HepG2 (cell line): ENCODE measurements around the gene ZNF48. TPM values are rescaled to one million over a fixed set of nuclear protein-coding genes. Genes with fewer than 3 reads are reported as not detected.

Source experiments
- AFF4 ChIP-seq: sonication (generic); formaldehyde crosslinking; IDR thresholded peaks from 2 replicates; pipeline ENCODE4 v1.4.0; 2020; ENCODE audit warnings: missing genetic modification reagents
- CBX2 ChIP-seq, 2 experiments: fragments of 200-600 bp in 1 of 2; sonication (generic); formaldehyde crosslinking in 1 of 2; IDR thresholded peaks; 2 replicates each; pipeline versions ENCODE4 v1.7.0 to v1.8.1; 2018 to 2022; ENCODE audit warnings: low read depth in 2 of 2, low read length in 1 of 2, mild to moderate bottlenecking in 1 of 2, missing genetic modification reagents in 1 of 2
- FOXA1 ChIP-seq, 2 experiments: fragments of 450-650 bp in 1 of 2; sonication (generic) in 1 of 2; formaldehyde crosslinking in 1 of 2; IDR thresholded peaks; 2 replicates each; pipeline versions ENCODE4 v1.4.0 to v1.6.1; 2016 to 2020; ENCODE audit warnings: missing genetic modification reagents in 1 of 2
- HNF1A ChIP-seq, 2 experiments: sonication (generic) in 1 of 2; formaldehyde crosslinking in 1 of 2; IDR thresholded peaks; 2 replicates each; pipeline versions ENCODE4 v1.4.0 to v1.6.1; 2016 to 2020; ENCODE audit warnings: borderline replicate concordance in 1 of 2, low read depth in 1 of 2, mild to moderate bottlenecking in 1 of 2, missing genetic modification reagents in 1 of 2
- KAT7 ChIP-seq: IDR thresholded peaks from 2 replicates; pipeline ENCODE4 v1.6.1; 2018; ENCODE audit warnings: borderline replicate concordance, missing compliant biosample characterization
- KDM2A ChIP-seq: sonication (generic); formaldehyde crosslinking; IDR thresholded peaks from 2 replicates; pipeline ENCODE4 v1.4.0; 2020; ENCODE audit warnings: low read depth, missing genetic modification reagents, borderline replicate concordance
- KLF9 ChIP-seq: IDR thresholded peaks from 2 replicates; pipeline ENCODE4 v1.6.1; 2016; ENCODE audit warnings: low read depth
- LCORL ChIP-seq, 2 experiments: fragments of 450-650 bp in 1 of 2; sonication (generic) in 1 of 2; formaldehyde crosslinking in 1 of 2; IDR thresholded peaks; 2 replicates each; pipeline versions ENCODE4 v1.5.0 to v1.6.1; 2017 to 2020; ENCODE audit warnings: antibody characterized with exemption in 1 of 2, missing genetic modification reagents in 1 of 2
- MXI1 ChIP-seq: IDR thresholded peaks from 3 replicates; pipeline ENCODE4 v1.6.1; 2012; ENCODE audit warnings: low read depth, low read length, inconsistent platforms, borderline replicate concordance
- SATB2 ChIP-seq: sonication (generic); formaldehyde crosslinking; IDR thresholded peaks from 2 replicates; pipeline ENCODE4 v1.5.0; 2020; ENCODE audit warnings: missing genetic modification reagents
- ZFP91 ChIP-seq: sonication (generic); formaldehyde crosslinking; IDR thresholded peaks from 2 replicates; pipeline ENCODE4 v1.9.0; 2022; ENCODE audit warnings: missing genetic modification reagents, mild to moderate bottlenecking, borderline replicate concordance
- ZNF564 ChIP-seq: sonication (generic); formaldehyde crosslinking; IDR thresholded peaks from 2 replicates; pipeline ENCODE4 v1.8.1; 2023; ENCODE audit warnings: mild to moderate bottlenecking, missing genetic modification reagents
- ZNF768 ChIP-seq: sonication (generic); formaldehyde crosslinking; IDR thresholded peaks from 2 replicates; pipeline ENCODE4 v1.4.0; 2020; ENCODE audit warnings: missing genetic modification reagents
- polyA plus RNA-seq, 8 experiments: library from polyadenylated mRNA; depleted of rRNA in 3 of 8; stranded (reverse) in 7 of 8; unstranded in 1 of 8; fragments of >200 nt; fragmentation: Illumina TruSeq in 4 of 8; extraction: Trizol in 4 of 8; gene quantifications; 2 replicates each; pipeline versions ENCODE4 v1.2.1 to v1.2.3, GENCODE V29; 2011 to 2016; ENCODE audit warnings: low read depth in 4 of 8, missing spikeins in 1 of 8, mixed read lengths in 1 of 8; ENCODE audit not compliant: insufficient read depth in 1 of 8
- total RNA-seq, 5 experiments: library from RNA; depleted of rRNA; stranded (reverse); fragments of >200 nt; fragmentation: Illumina TruSeq; extraction: Trizol; gene quantifications; 2 replicates each; pipeline ENCODE4 v1.2.3, GENCODE V29; 2016; ENCODE audit warnings: low read depth in 1 of 5
- TF ChIP-seq, protein P1 (sequence below): fragments of 450-650 bp; IDR thresholded peaks from 2 replicates; pipeline ENCODE4 v1.6.1; 2017; ENCODE audit warnings: mild to moderate bottlenecking

The ZNF48 gene
- total and polyA plus RNA-seq, 2 of the 13 experiments (the other 11 are each of a cell fraction or from before 2014, with no cell fraction given), result 9.9 to 12.3 TPM

GRCh38 chr16:30395155-30395991 lies at the start of gene ZNF48 (continued):
- TF ChIP-seq FOXA1 (IDR thresholded peaks at IDR 0.05) (no peak), FOXA1 (CRISPR knock-in tag; IDR thresholded peaks at IDR 0.05) (peak; percentile 39; the same call in 1 of the 2 replicates), CBX2 (IDR thresholded peaks at IDR 0.05; ENCODE audit: low read depth, low read length) (no peak), CBX2 (CRISPR knock-in tag; IDR thresholded peaks at IDR 0.05; ENCODE audit: low read depth) (no peak), AFF4 (no peak), KDM2A (CRISPR knock-in tag) (peak; percentile 83; the same call in 1 of the 2 replicates), ZFP91 (CRISPR knock-in tag) (peak; percentile 94), ZNF768 (CRISPR knock-in tag) (peak; percentile 91), ZNF564 (CRISPR knock-in tag) (no peak; the same call in 1 of the 2 replicates), SATB2 (no peak), KLF9 (CRISPR knock-in tag) (no peak), LCORL (IDR thresholded peaks at IDR 0.05) (no peak), LCORL (CRISPR knock-in tag; IDR thresholded peaks at IDR 0.05) (peak; percentile 62; the same call in 1 of the 2 replicates), HNF1A (IDR thresholded peaks at IDR 0.05; ENCODE audit: low read depth) (no peak), HNF1A (CRISPR knock-in tag; IDR thresholded peaks at IDR 0.05; ENCODE audit: borderline replicate concordance) (peak; percentile 67; the same call in 1 of the 2 replicates), MXI1 (peak; percentile 93), KAT7 (CRISPR knock-in tag) (peak; percentile 70)
- TF ChIP-seq, protein P1, sequence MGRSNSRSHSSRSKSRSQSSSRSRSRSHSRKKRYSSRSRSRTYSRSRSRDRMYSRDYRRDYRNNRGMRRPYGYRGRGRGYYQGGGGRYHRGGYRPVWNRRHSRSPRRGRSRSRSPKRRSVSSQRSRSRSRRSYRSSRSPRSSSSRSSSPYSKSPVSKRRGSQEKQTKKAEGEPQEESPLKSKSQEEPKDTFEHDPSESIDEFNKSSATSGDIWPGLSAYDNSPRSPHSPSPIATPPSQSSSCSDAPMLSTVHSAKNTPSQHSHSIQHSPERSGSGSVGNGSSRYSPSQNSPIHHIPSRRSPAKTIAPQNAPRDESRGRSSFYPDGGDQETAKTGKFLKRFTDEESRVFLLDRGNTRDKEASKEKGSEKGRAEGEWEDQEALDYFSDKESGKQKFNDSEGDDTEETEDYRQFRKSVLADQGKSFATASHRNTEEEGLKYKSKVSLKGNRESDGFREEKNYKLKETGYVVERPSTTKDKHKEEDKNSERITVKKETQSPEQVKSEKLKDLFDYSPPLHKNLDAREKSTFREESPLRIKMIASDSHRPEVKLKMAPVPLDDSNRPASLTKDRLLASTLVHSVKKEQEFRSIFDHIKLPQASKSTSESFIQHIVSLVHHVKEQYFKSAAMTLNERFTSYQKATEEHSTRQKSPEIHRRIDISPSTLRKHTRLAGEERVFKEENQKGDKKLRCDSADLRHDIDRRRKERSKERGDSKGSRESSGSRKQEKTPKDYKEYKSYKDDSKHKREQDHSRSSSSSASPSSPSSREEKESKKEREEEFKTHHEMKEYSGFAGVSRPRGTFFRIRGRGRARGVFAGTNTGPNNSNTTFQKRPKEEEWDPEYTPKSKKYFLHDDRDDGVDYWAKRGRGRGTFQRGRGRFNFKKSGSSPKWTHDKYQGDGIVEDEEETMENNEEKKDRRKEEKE, result no peak
